Hindlimb muscle (tissue), 1 donor: ENCODE measurements around the gene TMEM175. TPM values are rescaled to one million over a fixed set of nuclear protein-coding genes. Genes with fewer than 3 reads are reported as not detected.

Experiments used
- DNase-seq: peaks from one replicate; pipeline ENCODE4 v3.0.0-alpha.2; 2013
- polyA plus RNA-seq: library from polyadenylated mRNA; unstranded; fragments of 120-200 nt; gene quantifications from one replicate; pipeline ENCODE4 v1.2.1, GENCODE V29; 2013; ENCODE audit not compliant: insufficient read length

The TMEM175 gene
- polyA plus RNA-seq, 1 donor = 22.1 TPM

- DNase-seq = no peak
These were observed 16.1 kb downstream of the TMEM175 start for GRCh38 chr4:948101-948935.

- DNase-seq = no peak
These were observed 16.7 kb downstream of the TMEM175 start for GRCh38 chr4:948936-949300.

- no peak for DNase-seq
These were observed 17.4 kb downstream of the TMEM175 start for GRCh38 chr4:949656-950055.

- DNase-seq = no peak
These were observed 18.1 kb downstream of the TMEM175 start for GRCh38 chr4:950136-951020.

- no peak for DNase-seq
These were observed 18.9 kb downstream of the TMEM175 start for GRCh38 chr4:951186-951585.

- no peak for DNase-seq
These were observed 19.6 kb downstream of the TMEM175 start for GRCh38 chr4:951594-952468.

GRCh38 chr4:952881-953573 lies 20.8 kb downstream of the TMEM175 start:
- DNase-seq = no peak

GRCh38 chr4:953574-953915 lies 21.3 kb downstream of the TMEM175 start:
- no peak for DNase-seq

GRCh38 chr4:954211-955020 lies 22.2 kb downstream of the TMEM175 start:
- no peak for DNase-seq

GRCh38 chr4:955161-955921 lies 23.1 kb downstream of the TMEM175 start:
- DNase-seq = no peak

GRCh38 chr4:955931-956381 lies 23.7 kb downstream of the TMEM175 start:
- DNase-seq = no peak

GRCh38 chr4:956531-957230 lies 24.4 kb downstream of the TMEM175 start:
- no peak for DNase-seq

- no peak for DNase-seq
These were observed 24.9 kb downstream of the TMEM175 start for GRCh38 chr4:957231-957580.

GRCh38 chr4:957581-958313 lies 25.5 kb downstream of the TMEM175 start:
- DNase-seq = no peak

- DNase-seq = no peak
These were observed 26.0 kb downstream of the TMEM175 start for GRCh38 chr4:958314-958665.

- no peak for DNase-seq
These were observed 26.6 kb downstream of the TMEM175 start for GRCh38 chr4:958696-959337.

GRCh38 chr4:959338-960139 lies 27.3 kb downstream of the TMEM175 start:
- no peak for DNase-seq

GRCh38 chr4:960140-960635 lies 27.9 kb downstream of the TMEM175 start:
- no peak for DNase-seq
